ENCODE data around the gene PIF1.

PIF1 gene

DNA sequence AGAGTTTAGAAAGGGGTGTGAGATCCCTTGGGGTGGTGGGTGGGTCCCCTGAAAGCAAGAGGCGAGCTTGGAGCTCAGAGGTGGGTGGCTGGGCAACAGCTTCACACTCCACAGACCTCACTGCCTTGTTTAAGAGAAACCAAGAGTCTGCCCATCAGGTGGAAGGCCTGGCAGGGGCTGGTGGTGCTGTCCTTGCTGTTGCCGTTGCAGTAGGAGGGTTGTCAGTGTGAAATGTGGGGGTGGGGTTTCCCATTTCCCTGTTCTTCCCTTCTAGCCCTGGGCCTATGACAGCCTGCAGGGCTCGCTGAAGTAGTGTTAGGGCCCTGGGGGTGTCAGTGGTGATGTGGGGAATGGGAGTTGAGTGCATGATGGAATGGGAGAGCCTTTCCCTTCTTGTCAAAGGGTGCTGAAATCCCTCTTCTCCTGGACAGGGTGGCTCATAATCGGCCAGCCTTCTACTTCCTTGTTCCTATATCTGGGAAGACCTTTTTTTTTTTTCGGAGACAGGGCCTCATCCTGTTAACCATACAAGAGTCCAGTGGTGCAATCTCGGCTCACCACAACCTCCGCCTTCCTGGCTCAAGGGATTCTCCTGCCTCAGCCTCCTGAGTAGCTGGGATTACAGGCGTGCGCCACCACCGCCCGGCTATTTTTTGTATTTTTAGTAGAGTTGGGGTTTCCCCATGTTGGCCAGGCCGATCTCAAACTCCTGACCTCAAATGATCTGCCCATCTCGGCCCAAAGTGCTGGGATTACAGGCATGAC, 20.6 kb upstream of the PIF1 start:
- no peak for DNase-seq (ENCODE audit: insufficient read length)
- TF ChIP-seq TAF1 (IDR thresholded peaks at IDR 0.05; ENCODE audit: borderline replicate concordance, low read depth, low read length) (no peak), POLR2AphosphoS5 (IDR thresholded peaks at IDR 0.05; ENCODE audit: low read depth, low read length) (no peak), POLR2A (IDR thresholded peaks at IDR 0.05; ENCODE audit: low read depth, low read length) (no peak)
- no peak for FAIRE-seq

DNA sequence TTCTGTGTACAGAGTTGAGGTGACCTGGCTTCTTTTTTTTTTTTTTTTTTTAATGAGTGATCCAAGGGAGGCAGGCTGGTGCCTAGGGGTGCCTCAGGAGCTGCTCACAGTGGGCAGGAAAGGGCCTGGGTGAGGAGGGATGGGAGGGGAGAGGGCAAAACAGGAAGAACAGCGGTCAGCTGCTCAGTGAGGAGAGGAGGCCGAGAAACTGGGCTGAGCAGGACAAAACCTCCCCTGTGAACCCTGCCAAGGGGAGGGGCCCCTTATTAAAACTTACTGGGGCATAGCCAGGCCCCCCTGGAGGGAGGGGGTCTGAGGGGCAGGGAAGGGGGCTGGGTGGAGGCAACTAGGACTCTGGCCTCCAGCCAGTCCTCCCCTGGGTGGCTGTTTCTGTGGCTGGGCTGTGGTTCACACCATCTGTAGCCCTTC, 19.8 kb upstream of the PIF1 start:
- no peak for DNase-seq (ENCODE audit: insufficient read length)
- no peak for TF ChIP-seq POLR2AphosphoS5 (IDR thresholded peaks at IDR 0.05; ENCODE audit: low read depth, low read length)
- no peak for TF ChIP-seq POLR2A (IDR thresholded peaks at IDR 0.05; ENCODE audit: low read depth, low read length)
- no peak for FAIRE-seq

DNA sequence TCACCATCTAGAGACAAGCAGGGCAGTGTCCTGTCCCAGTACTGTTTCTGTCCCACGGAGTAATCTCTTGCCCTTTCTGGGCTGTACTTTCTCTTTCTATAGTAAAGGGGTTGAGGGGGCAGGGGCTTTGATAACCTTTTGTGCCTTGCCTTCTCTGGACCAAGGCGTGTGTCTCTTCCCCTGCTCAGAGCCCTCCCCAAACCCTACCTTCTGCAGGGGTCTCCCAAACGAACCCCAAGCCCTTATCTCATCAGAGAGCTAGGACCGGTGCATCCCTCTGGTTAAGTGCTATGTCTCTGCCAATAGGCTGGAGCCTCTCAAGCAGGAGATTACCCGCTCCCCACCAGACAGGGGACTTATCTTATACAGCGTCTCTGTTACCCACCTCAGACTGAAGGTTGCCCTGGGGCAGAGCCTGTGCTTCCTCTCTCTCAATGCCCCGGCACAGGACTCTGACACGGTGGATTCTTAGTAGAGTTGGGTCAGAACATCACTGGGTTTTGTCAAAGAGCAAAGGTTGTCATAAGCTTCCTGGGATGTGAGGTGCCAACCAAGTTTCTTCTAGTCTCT, 19.2 kb upstream of the PIF1 start:
- DNase-seq (ENCODE audit: insufficient read length), result no peak
- TF ChIP-seq POLR2A (IDR thresholded peaks at IDR 0.05; ENCODE audit: low read depth, low read length), result no peak
- no peak for TF ChIP-seq TAF1 (IDR thresholded peaks at IDR 0.05; ENCODE audit: borderline replicate concordance, low read depth, low read length)
- TF ChIP-seq POLR2AphosphoS5 (IDR thresholded peaks at IDR 0.05; ENCODE audit: low read depth, low read length), result no peak
- no peak for FAIRE-seq

DNA sequence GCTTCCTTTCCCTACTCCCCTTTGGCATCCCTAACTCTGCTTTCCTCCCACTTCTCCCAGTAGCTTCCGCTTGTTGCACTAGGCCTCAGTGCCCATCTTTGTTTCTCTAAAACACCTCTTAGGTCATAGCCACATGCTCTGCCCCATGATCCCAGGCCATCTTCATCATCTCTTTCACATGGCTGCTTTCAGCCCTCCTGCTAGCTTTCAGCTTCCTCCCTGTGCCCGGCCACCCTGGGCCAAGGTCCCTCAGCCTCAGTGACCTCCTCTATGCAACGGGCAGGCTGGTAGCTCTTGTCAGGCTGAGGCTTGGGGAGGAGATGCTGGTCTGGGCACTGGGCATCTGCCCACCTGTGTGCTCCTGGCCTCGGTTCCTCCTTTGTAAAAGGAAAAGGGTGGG, 18.5 kb upstream of the PIF1 start:
- FAIRE-seq (peak; percentile 14), DNase-seq (ENCODE audit: insufficient read length) (no peak)
- no peak for TF ChIP-seq TAF1 (IDR thresholded peaks at IDR 0.05; ENCODE audit: borderline replicate concordance, low read depth, low read length)
- no peak; the same call in 1 of the 2 replicates for TF ChIP-seq POLR2A (IDR thresholded peaks at IDR 0.05; ENCODE audit: low read depth, low read length)
- TF ChIP-seq POLR2AphosphoS5 (IDR thresholded peaks at IDR 0.05; ENCODE audit: low read depth, low read length), result no peak

DNA sequence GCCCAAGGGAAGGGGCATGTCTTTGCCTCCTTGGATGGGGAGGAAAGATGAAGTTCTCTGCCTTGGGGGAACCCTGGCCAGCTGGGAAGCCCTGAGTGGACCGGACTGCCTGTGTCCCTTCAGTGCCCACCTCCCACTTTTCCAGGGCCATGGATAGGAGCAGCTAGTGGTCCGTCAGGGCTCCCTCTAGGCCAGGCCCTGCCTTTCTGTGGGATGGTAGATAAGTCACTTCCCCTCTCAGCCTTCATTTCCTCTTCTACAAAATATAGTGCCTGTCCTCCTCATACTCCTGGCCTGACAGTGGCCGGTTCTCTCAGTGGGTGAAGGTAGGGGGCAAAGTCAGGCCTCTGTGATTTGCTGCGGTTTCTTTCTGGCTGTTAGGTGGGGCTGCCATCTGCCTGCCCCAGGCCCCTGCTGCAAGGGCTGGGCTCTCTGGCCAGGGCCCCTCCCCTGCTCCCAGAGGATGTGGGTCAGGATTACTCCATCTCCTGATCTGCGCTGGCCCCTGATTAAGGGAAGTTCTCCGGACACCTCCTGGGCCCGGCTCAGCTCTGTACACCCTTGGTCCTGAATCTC, 17.6 kb upstream of the PIF1 start:
- no peak for DNase-seq (ENCODE audit: insufficient read length)
- peak; percentile 50 for FAIRE-seq
- TF ChIP-seq POLR2AphosphoS5 (IDR thresholded peaks at IDR 0.05; ENCODE audit: low read depth, low read length), result no peak
- no peak for TF ChIP-seq TAF1 (IDR thresholded peaks at IDR 0.05; ENCODE audit: borderline replicate concordance, low read depth, low read length)
- no peak for TF ChIP-seq POLR2A (IDR thresholded peaks at IDR 0.05; ENCODE audit: low read depth, low read length)

DNA sequence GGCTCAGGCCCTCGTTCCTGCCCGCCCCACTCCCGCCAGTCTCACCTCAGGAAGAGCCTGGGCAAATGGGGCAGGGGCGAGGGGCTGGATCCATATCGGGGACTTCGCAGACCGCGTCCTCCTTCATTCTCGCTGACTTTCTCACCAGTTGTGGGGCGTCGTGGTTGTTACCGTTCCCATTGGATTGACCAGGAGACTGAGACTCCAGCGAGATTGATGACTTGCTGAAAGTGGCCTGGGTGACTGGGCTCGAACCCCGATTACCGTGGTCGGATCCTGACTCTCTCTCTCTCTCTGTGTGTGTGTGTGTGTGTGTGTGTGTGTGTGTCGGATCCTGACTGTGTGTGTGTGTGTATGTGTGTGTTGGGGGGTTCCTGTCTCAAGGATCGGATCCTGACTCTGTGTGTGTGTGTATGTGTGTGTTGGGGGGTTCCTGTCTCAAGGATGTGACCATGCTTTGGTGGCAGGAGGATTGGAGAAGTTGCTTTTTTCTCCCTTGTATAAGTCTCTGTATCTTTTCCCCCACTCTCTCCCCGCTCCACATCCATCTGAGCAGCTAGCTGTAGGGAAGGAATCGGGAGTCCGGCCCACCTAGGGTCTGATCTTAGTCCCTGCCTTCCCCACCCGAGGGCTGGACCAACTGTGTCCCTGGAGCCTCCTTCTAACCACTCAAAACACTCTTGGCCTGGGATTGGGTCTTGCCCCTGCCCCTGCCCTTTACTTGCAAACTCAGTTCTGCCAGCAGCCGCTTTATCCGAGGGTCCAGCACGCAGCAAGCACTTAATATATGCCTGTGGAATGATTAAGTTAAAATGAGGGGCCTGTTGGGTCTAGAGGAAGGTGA, 16.9 kb upstream of the PIF1 start:
- DNase-seq (ENCODE audit: insufficient read length), result no peak
- peak; percentile 33 for FAIRE-seq
- no peak for TF ChIP-seq TAF1 (IDR thresholded peaks at IDR 0.05; ENCODE audit: borderline replicate concordance, low read depth, low read length)
- no peak for TF ChIP-seq POLR2A (IDR thresholded peaks at IDR 0.05; ENCODE audit: low read depth, low read length)
- no peak for TF ChIP-seq POLR2AphosphoS5 (IDR thresholded peaks at IDR 0.05; ENCODE audit: low read depth, low read length)

DNA sequence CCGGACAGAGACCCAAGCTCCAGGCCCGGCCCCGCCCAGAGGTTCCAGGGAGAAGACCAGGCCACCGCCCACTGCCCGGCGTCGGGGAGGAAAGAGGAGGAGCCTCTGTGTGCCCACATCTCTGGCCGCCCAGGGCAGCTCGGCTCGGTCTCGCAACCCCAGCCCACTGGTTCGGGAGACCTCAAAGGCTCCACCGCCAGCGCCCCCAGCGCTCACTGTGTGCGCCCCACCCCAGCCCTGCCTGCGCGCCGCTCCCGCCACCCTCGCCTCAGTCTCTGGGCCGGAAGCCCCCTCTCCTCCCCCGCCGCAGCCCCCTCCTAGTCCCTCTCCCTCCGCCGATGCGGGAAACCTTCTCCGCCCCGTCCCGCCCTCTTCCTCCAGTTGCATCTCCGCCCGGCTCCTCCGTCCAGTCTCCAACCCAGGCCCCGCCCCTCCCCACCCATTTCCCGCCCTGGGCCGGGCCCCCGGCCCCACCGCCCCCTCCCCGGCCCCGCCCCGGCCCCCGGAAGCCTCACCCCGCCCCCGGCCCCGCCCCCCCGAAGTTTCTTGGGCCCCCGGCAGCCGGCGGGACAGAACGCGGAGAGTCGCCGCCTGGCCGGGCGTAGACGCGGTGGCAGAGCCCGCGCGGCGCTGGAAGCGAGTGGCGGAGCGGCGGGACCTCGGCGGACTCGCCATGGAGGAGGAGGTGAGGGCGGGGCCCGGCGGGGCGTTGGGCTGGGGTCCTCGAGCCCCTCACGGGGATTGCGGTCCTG, 16.1 kb upstream of the PIF1 start, which contains the start of gene PLEKHO2:
Gene PLEKHO2, plus strand, starts transcription at position 572 of the 752 bp plus-strand sequence. Its CDS starts 102 bp downstream, at position 674.
- FAIRE-seq, result peak; percentile 74

GRCh38 chr15:64841060-64841343, 15.6 kb upstream of the PIF1 start:
- no peak for FAIRE-seq
- TF ChIP-seq POLR2AphosphoS5 (IDR thresholded peaks at IDR 0.05; ENCODE audit: low read depth, low read length) (no peak), POLR2A (IDR thresholded peaks at IDR 0.05; ENCODE audit: low read depth, low read length) (no peak), TAF1 (IDR thresholded peaks at IDR 0.05; ENCODE audit: borderline replicate concordance, low read depth, low read length) (no peak)
- DNase-seq (ENCODE audit: insufficient read length), result no peak

More for the DNA sequence above, 16.1 kb upstream of the PIF1 start, which contains the start of gene PLEKHO2:
- peak; percentile 91 for DNase-seq (ENCODE audit: insufficient read length)
- TF ChIP-seq POLR2AphosphoS5 (IDR thresholded peaks at IDR 0.05; ENCODE audit: low read depth, low read length) (peak; percentile 81), POLR2A (IDR thresholded peaks at IDR 0.05; ENCODE audit: low read depth, low read length) (peak; percentile 88; the same call in 1 of the 2 replicates), TAF1 (IDR thresholded peaks at IDR 0.05; ENCODE audit: borderline replicate concordance, low read depth, low read length) (peak; percentile 76; the same call in 1 of the 2 replicates)

GRCh38 chr15:64837502-64837901, 12.1 kb upstream of the PIF1 start:
- DNase-seq (ENCODE audit: insufficient read length), result no peak
- no peak for FAIRE-seq
- no peak for TF ChIP-seq TAF1 (IDR thresholded peaks at IDR 0.05; ENCODE audit: borderline replicate concordance, low read depth, low read length)
- no peak for TF ChIP-seq POLR2AphosphoS5 (IDR thresholded peaks at IDR 0.05; ENCODE audit: low read depth, low read length)
- no peak for TF ChIP-seq POLR2A (IDR thresholded peaks at IDR 0.05; ENCODE audit: low read depth, low read length)

- DNase-seq (ENCODE audit: insufficient read length) (no peak), FAIRE-seq (peak; percentile 62)
- TF ChIP-seq POLR2AphosphoS5 (IDR thresholded peaks at IDR 0.05; ENCODE audit: low read depth, low read length) (no peak), POLR2A (IDR thresholded peaks at IDR 0.05; ENCODE audit: low read depth, low read length) (no peak), TAF1 (IDR thresholded peaks at IDR 0.05; ENCODE audit: borderline replicate concordance, low read depth, low read length) (no peak)
Observed at GRCh38 chr15:64836023-64836536, 10.6 kb upstream of the PIF1 start.

Data from GM12892 (cell line).